GM18909 (cell line): ENCODE data around the gene RAP2A.

Experiments
- ATAC-seq: cut with Tn5 transposase; IDR thresholded peaks from one replicate; pipeline ENCODE4 v1.9.1; 2021; ENCODE audit warnings: mild to moderate bottlenecking; ENCODE audit not compliant: unreplicated experiment, poor library complexity

Gene RAP2A

GRCh38 chr13:97491452-97491851 is 57.5 kb downstream of the RAP2A start:
- no peak for ATAC-seq

- ATAC-seq = no peak
Observed at GRCh38 chr13:97492257-97492656, 58.3 kb downstream of the RAP2A start.

GRCh38 chr13:97492684-97493371 is 58.9 kb downstream of the RAP2A start:
- no peak for ATAC-seq

- ATAC-seq = no peak
Observed at GRCh38 chr13:97493456-97493855, 59.5 kb downstream of the RAP2A start.

GRCh38 chr13:97495678-97496077 is 61.7 kb downstream of the RAP2A start:
- no peak for ATAC-seq

GRCh38 chr13:97496511-97496910 is 62.5 kb downstream of the RAP2A start:
- no peak for ATAC-seq

- ATAC-seq = no peak
Observed at GRCh38 chr13:97497400-97497799, 63.4 kb downstream of the RAP2A start.

- no peak for ATAC-seq
Observed at GRCh38 chr13:97498419-97498818, 64.5 kb downstream of the RAP2A start.

- no peak for ATAC-seq
Observed at GRCh38 chr13:97499181-97499580, 65.2 kb downstream of the RAP2A start.

GRCh38 chr13:97502181-97502580 is 68.2 kb downstream of the RAP2A start:
- ATAC-seq = no peak

GRCh38 chr13:97502706-97503105 is 68.7 kb downstream of the RAP2A start:
- ATAC-seq = no peak

GRCh38 chr13:97505017-97505416 is 71.0 kb downstream of the RAP2A start:
- ATAC-seq = peak; percentile 87

GRCh38 chr13:97506511-97506910 is 72.5 kb downstream of the RAP2A start:
- no peak for ATAC-seq

GRCh38 chr13:97512732-97513131 is 78.8 kb downstream of the RAP2A start:
- no peak for ATAC-seq

- ATAC-seq = no peak
Observed at GRCh38 chr13:97515643-97516042, 81.7 kb downstream of the RAP2A start.

- no peak for ATAC-seq
Observed at GRCh38 chr13:97517967-97518366, 84.0 kb downstream of the RAP2A start.
